AG09309 (cell line): ENCODE results near the gene ENPP3.
"Not testable (repeated sequence)": the region's sequence is repeated elsewhere in the genome, so short reads cannot be mapped to it uniquely, and the experiment has no call there.

Source experiments
- DNase-seq: peaks from one replicate; pipeline ENCODE4 v3.0.0-alpha.2; 2010; ENCODE audit warnings: low read depth
- H3K4me3 ChIP-seq: 2 replicates; pipeline ENCODE4 v1.5.1; 2011; ENCODE audit warnings: mild to moderate bottlenecking, low read depth, low read length, moderate library complexity; ENCODE audit not compliant: control insufficient read depth
- TF ChIP-seq, protein P1 (sequence below): IDR thresholded peaks from 2 replicates; pipeline ENCODE4 v1.5.1; 2011; ENCODE audit warnings: mild to moderate bottlenecking, low read depth, low read length, inconsistent platforms; ENCODE audit not compliant: insufficient read depth, control insufficient read depth; ENCODE audit errors: missing control alignments

The ENPP3 gene

GRCh38 chr6:131696956-131697355 lies 59.9 kb downstream of the ENPP3 start:
- TF ChIP-seq, protein P1, sequence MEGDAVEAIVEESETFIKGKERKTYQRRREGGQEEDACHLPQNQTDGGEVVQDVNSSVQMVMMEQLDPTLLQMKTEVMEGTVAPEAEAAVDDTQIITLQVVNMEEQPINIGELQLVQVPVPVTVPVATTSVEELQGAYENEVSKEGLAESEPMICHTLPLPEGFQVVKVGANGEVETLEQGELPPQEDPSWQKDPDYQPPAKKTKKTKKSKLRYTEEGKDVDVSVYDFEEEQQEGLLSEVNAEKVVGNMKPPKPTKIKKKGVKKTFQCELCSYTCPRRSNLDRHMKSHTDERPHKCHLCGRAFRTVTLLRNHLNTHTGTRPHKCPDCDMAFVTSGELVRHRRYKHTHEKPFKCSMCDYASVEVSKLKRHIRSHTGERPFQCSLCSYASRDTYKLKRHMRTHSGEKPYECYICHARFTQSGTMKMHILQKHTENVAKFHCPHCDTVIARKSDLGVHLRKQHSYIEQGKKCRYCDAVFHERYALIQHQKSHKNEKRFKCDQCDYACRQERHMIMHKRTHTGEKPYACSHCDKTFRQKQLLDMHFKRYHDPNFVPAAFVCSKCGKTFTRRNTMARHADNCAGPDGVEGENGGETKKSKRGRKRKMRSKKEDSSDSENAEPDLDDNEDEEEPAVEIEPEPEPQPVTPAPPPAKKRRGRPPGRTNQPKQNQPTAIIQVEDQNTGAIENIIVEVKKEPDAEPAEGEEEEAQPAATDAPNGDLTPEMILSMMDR, result no peak
- no peak overlapping the region for H3K4me3 ChIP-seq
- DNase-seq, result no peak

- H3K4me3 ChIP-seq, DNase-seq: not testable (repeated sequence)
Measured at GRCh38 chr6:131700851-131701250, 63.7 kb downstream of the ENPP3 start.

GRCh38 chr6:131703905-131704304 lies 66.8 kb downstream of the ENPP3 start:
- H3K4me3 ChIP-seq, DNase-seq: not testable (repeated sequence)

DNA sequence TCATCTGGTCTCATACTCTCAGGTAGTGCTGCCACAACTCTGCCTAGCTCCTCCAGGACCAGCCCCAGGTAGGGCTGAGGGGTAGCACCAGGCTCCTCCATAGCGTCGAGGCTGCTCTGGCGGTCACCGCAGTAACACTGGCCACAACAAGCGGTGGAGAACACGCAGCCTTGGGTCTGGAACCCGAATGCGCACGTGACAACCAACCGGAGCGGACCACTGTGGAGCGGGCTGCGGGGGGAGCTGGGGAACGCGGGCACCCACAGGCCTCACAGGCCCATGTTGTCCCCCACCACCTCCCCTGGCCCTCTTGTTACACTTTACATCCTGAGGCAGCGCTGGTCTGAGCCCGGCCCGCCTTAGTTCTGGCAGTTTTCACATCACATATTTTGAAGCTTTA lies 73.8 kb downstream of the ENPP3 start, which contains the start of gene CTAGE9:
Gene CTAGE9 (minus strand): TSS at position 101 of the 400 bp plus-strand sequence. CDS start 0 bp downstream, at position 101.
- not testable (repeated sequence) for H3K4me3 ChIP-seq, DNase-seq

- not testable (repeated sequence) for DNase-seq, H3K4me3 ChIP-seq
Measured at GRCh38 chr6:131715567-131715966, 78.5 kb downstream of the ENPP3 start.

GRCh38 chr6:131717836-131718542 lies 80.9 kb downstream of the ENPP3 start:
- DNase-seq, result no peak
- TF ChIP-seq, protein P1, result no peak
- H3K4me3 ChIP-seq, result no peak overlapping the region

DNA sequence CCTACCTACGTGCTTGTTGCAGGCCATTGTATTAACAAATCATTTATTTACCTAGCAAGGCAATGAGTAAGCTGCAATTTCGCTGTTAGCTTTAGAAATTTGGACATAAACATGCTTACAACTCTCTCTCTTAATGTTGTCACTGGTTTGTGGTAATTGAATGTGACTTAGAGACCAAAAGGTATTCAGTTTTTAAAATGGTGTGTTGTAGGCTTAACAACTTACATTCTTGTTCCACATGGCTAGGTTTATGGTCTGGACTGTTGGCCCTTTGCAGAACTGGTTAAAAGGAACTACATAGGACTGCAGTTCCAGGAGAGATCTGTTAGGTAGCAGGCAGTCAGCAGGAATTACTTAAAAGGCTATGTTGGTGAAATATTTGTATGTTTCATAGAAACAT lies 84.1 kb downstream of the ENPP3 start:
- TF ChIP-seq, protein P1, result no peak
- H3K4me3 ChIP-seq, result no peak overlapping the region
- DNase-seq, result no peak

- TF ChIP-seq, protein P1, result no peak
Measured at GRCh38 chr6:131724114-131724513, 87.0 kb downstream of the ENPP3 start.

GRCh38 chr6:131727467-131727866 lies 90.4 kb downstream of the ENPP3 start:
- TF ChIP-seq, protein P1, result no peak
- DNase-seq, result no peak
- no peak overlapping the region for H3K4me3 ChIP-seq

More at GRCh38 chr6:131724114-131724513, 87.0 kb downstream of the ENPP3 start:
- H3K4me3 ChIP-seq, result no peak overlapping the region
- no peak for DNase-seq
